ENCODE measurements around the gene PDE8A. TPM values are rescaled to one million over a fixed set of nuclear protein-coding genes. Genes with fewer than 3 reads are reported as not detected.

Gene PDE8A
- total RNA-seq, 2 donors from 2014 or later, result 34.2 to 50.1 TPM

DNA sequence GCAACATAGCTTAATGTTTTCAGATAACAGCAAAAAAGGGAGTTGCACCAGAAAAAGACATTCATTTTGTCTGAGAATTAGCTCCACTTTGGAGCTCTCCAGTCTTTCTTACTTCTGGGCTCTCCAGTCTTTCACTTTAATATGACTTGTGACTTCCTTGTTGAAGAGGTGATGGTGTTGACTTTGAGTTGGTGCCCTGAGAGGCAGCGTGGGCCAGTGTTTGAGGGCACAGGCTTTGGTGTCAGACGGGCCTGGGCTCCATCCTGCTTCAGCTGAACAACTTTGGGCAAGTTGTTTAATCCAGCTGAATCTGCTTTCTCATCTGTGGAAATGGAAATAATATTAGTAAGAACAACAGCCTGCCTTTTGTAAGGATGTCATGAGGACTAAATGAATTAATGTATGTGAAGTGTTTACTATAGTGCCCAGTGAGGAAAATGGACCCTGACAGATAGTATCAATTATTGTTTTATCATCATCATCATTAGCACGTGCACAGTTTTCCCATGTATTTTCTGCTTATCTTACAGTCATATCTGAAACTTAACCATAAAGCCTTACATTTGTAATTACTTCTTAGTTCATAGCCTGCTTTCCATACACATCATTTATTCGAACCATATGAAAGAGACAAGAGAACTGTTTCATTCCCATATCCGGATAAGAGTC, 108.4 kb downstream of the PDE8A start:
- no peaks in the 10 kb centered on the region for H3K4me1 ChIP-seq
- H3K27ac ChIP-seq, result no peak overlapping the region
- intact Hi-C loops (cut with DNase I), result no loop called here
- H3K36me3 ChIP-seq (replicated peaks in 1 of 2; ENCODE audit: insufficient read depth in 1 of 2, low read depth in 2 of 2), result peaks cover 0 to 2% of the 10 kb centered on the region in 2 donors
- H3K9me3 ChIP-seq, result no peaks in the 10 kb centered on the region
- ATAC-seq (no peak), DNase-seq (no peak)
- WGBS, 2 donors, result 88 to 89% methylated on average over 5 of the region's 5 CpGs
- no peak overlapping the region for H3K4me3 ChIP-seq
- TF ChIP-seq, protein P1, sequence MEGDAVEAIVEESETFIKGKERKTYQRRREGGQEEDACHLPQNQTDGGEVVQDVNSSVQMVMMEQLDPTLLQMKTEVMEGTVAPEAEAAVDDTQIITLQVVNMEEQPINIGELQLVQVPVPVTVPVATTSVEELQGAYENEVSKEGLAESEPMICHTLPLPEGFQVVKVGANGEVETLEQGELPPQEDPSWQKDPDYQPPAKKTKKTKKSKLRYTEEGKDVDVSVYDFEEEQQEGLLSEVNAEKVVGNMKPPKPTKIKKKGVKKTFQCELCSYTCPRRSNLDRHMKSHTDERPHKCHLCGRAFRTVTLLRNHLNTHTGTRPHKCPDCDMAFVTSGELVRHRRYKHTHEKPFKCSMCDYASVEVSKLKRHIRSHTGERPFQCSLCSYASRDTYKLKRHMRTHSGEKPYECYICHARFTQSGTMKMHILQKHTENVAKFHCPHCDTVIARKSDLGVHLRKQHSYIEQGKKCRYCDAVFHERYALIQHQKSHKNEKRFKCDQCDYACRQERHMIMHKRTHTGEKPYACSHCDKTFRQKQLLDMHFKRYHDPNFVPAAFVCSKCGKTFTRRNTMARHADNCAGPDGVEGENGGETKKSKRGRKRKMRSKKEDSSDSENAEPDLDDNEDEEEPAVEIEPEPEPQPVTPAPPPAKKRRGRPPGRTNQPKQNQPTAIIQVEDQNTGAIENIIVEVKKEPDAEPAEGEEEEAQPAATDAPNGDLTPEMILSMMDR (IDR thresholded peaks at IDR 0.05), result no peak
- TF ChIP-seq POLR2A (IDR thresholded peaks at IDR 0.05), result no peak
- H3K27me3 ChIP-seq, result no peaks in the 10 kb centered on the region

DNA sequence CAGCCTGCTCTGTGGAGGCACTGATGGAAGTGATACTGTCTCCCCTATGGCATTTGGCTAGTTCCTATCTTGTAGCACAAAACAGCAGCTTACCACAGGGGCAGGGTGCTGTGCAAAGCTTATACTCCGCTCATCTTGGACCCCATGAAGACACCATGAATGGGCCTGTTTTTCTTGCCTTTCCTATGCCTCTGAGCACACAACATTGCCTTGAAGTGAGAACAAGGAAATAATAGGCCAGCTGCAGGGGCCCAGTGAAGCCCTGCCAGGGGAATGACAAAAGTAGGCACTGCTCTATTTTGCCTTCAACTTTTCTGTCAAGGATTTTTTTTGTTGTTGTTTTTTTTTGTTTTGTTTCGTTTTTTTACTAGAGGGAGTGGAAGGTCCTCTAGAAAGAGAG, 110.3 kb downstream of the PDE8A start:
- no peak overlapping the region for H3K27ac ChIP-seq
- no peak overlapping the region for H3K4me3 ChIP-seq
- intact Hi-C loops (cut with DNase I), result no loop called here
- no peaks in the 10 kb centered on the region for H3K27me3 ChIP-seq
- H3K9me3 ChIP-seq, result no peaks in the 10 kb centered on the region
- no peak for TF ChIP-seq POLR2A (IDR thresholded peaks at IDR 0.05)
- TF ChIP-seq, protein P1 (IDR thresholded peaks at IDR 0.05), result no peak
- WGBS, 2 donors, result 86 to 93% methylated on average over 2 of the region's 2 CpGs
- H3K36me3 ChIP-seq (replicated peaks in 1 of 2; ENCODE audit: insufficient read depth in 1 of 2, low read depth in 2 of 2), result peaks cover 0 to 4% of the 10 kb centered on the region in 2 donors
- H3K4me1 ChIP-seq, result no peaks in the 10 kb centered on the region
- no peak for DNase-seq
- ATAC-seq, result no peak

DNA sequence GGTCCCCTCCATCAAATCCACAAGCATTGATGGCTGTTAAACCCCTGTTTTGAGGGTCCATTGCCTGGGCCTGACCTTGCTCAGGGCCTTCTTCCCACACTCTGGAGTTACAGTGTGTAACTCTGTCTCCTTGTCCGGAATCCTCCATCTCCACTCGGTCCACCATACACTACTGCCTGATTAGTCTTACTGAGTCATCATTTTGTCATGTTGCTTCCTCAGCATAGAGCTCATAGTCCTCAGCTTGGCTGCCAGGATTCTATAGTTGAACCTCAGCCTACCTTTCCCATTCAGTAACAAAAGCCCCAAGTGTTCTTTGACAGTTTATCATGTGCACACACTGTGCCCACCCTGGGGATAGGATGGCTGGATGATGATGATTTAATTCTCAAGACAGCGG, 113.0 kb downstream of the PDE8A start:
- Histone ChIP-seq H3K27me3 (no peaks in the 10 kb centered on the region), H3K27ac (no peak overlapping the region), H3K36me3 (replicated peaks in 1 of 2; ENCODE audit: insufficient read depth in 1 of 2, low read depth in 2 of 2) (peaks cover 0 to 4% of the 10 kb centered on the region in 2 donors), H3K4me1 (no peaks in the 10 kb centered on the region), H3K4me3 (no peak overlapping the region), H3K9me3 (no peaks in the 10 kb centered on the region)
- TF ChIP-seq, protein P1 (IDR thresholded peaks at IDR 0.05), result no peak
- no peak for TF ChIP-seq POLR2A (IDR thresholded peaks at IDR 0.05)
- DNase-seq (no peak), ATAC-seq (no peak)
- intact Hi-C loops (cut with DNase I), result no loop called here
- WGBS, 2 donors, result 89 to 96% methylated on average over 3 of the region's 3 CpGs

DNA sequence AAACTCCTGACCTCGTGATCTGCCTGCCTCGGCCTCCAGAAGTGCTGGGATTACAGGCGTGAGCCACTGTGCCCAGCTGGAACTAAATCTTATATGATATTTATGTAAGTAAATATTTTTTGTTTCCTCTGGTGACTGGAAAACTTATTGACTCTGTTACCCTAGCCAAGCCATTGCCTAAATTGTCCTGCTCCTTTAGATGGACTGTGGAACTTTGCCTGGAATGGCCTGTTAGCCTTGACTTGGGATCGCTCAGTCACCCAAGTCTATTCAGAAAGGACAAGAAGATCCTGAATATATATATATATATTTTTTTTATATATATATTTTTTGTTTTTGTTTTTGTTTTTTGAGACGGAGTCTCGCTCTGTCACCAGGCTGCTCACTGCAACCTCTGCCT, 113.9 kb downstream of the PDE8A start:
- Histone ChIP-seq H3K36me3 (replicated peaks in 1 of 2; ENCODE audit: insufficient read depth in 1 of 2, low read depth in 2 of 2) (peaks cover 0 to 4% of the 10 kb centered on the region in 2 donors), H3K9me3 (no peaks in the 10 kb centered on the region), H3K4me3 (no peak overlapping the region), H3K27me3 (no peaks in the 10 kb centered on the region), H3K4me1 (no peaks in the 10 kb centered on the region), H3K27ac (no peak overlapping the region)
- intact Hi-C loops (cut with DNase I), result no loop called here
- WGBS, 2 donors, result 93 to 99% methylated on average over 6 of the region's 6 CpGs
- DNase-seq, result no peak
- TF ChIP-seq, protein P1 (IDR thresholded peaks at IDR 0.05), result no peak
- no peak for TF ChIP-seq POLR2A (IDR thresholded peaks at IDR 0.05)
- ATAC-seq, result no peak

DNA sequence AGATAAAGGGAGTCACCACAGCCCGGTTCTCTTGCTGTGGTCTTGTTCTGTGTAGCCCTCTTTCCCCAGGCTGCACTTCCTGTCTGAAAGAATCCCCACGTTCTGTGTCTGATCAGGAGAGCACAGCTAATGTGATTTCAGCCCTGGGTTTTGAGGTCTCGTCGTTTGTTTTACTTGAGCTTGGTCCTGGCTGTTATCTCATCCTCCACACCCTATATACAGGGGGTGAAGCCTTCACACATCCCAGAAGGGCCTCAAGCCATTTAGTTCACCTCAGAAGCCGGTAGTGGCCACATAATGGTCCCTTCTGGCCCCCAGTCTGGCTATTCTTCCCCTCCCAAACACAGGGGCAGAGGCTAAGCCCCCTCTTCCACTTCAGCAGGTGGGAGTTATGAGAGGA, 115.6 kb downstream of the PDE8A start:
- H3K27ac ChIP-seq, result no peak overlapping the region
- intact Hi-C loops (cut with DNase I), result no loop called here
- no peaks in the 10 kb centered on the region for H3K4me1 ChIP-seq
- H3K4me3 ChIP-seq, result no peak overlapping the region
- no peaks in the 10 kb centered on the region for H3K9me3 ChIP-seq
- ATAC-seq (no peak), DNase-seq (no peak)
- TF ChIP-seq, protein P1 (IDR thresholded peaks at IDR 0.05), result no peak
- TF ChIP-seq POLR2A (IDR thresholded peaks at IDR 0.05), result no peak
- peaks cover 0 to 6% of the 10 kb centered on the region in 2 donors for H3K36me3 ChIP-seq (replicated peaks in 1 of 2; ENCODE audit: insufficient read depth in 1 of 2, low read depth in 2 of 2)
- no peaks in the 10 kb centered on the region for H3K27me3 ChIP-seq
- WGBS, 2 donors, result 81 to 84% methylated on average over 5 of the region's 5 CpGs
